ENCODE data around the gene EMCN. TPM values are rescaled to one million over a fixed set of nuclear protein-coding genes. Genes with fewer than 3 reads are reported as not detected.

EMCN gene
- total and polyA plus RNA-seq, 2 donors (not counting 1 experiment from before 2014, with no cell fraction given) = not detected

- H3K4me3 Mint-ChIP-seq = no peak overlapping the region
- H3K4me1 ChIP-seq (ENCODE audit: control insufficient read depth in 2 of 2, insufficient read depth in 2 of 2, low read length in 2 of 2) = no peaks in the 10 kb centered on the region
- H3K27ac Mint-ChIP-seq = no peak overlapping the region
- H3K79me2 ChIP-seq (ENCODE audit: control insufficient read depth, insufficient read depth, low read length) = no peaks in the 10 kb centered on the region
- H3K9me3 ChIP-seq (ENCODE audit: control extremely low read depth in 1 of 3, control insufficient read depth in 2 of 3, insufficient read depth in 1 of 3, low read length in 2 of 3) = no peaks in the 10 kb centered on the region
- CTCF ChIA-PET = no interaction called here
- no CpG with 5 or more reads among the region's 2 CpGs for WGBS (ENCODE audit: insufficient coverage)
- POLR2A ChIA-PET = no interaction called here
- no peak for TF ChIP-seq EZH2 (IDR thresholded peaks at IDR 0.05; ENCODE audit: borderline replicate concordance, insufficient read depth, low read depth, low read length, poor library complexity, severe bottlenecking)
- TF ChIP-seq CTCF (IDR thresholded peaks at IDR 0.05) = no peak
- H3K4me2 ChIP-seq (replicated peaks; ENCODE audit: low read depth, low read length, poor library complexity, severe bottlenecking) = no peak overlapping the region
- H3K4me1 Mint-ChIP-seq = no peaks in the 10 kb centered on the region
- no peak overlapping the region for H3K4me3 ChIP-seq (ENCODE audit: control extremely low read depth in 1 of 5, extremely low read depth in 1 of 5, insufficient read depth in 1 of 5, low read depth in 2 of 5, low read length in 4 of 5)
- H3K27me3 ChIP-seq (replicated peaks in 1 of 4; ENCODE audit: control extremely low read depth in 1 of 4, control insufficient read depth in 3 of 4, insufficient read depth in 4 of 4, low read length in 3 of 4) = no peaks in the 10 kb centered on the region
- intact Hi-C loops (cut with micrococcal nuclease) = no loop called here
- no peaks in the 10 kb centered on the region for H3K9me3 Mint-ChIP-seq (ENCODE audit: insufficient read depth)
- ATAC-seq (ENCODE audit: low read depth) (no peak), DNase-seq (no peak)
- no peak overlapping the region for H2AFZ ChIP-seq (ENCODE audit: insufficient read depth, low read depth, low read length, poor library complexity, severe bottlenecking)
- no peak overlapping the region for H3K27ac ChIP-seq (ENCODE audit: low read length in 2 of 2)
- H4K20me1 ChIP-seq (ENCODE audit: control insufficient read depth, insufficient read depth, low read length, poor library complexity, severe bottlenecking) = no peaks in the 10 kb centered on the region
- H3K27me3 Mint-ChIP-seq = peaks cover 6% of the 10 kb centered on the region
- no peak overlapping the region for H3K9ac ChIP-seq (ENCODE audit: low read length)
- H3K36me3 ChIP-seq (replicated peaks in 1 of 2; ENCODE audit: control extremely low read depth in 1 of 2, control insufficient read depth in 1 of 2, extremely low read depth in 1 of 2, insufficient read depth in 2 of 2, low read length in 1 of 2) = no peaks in the 10 kb centered on the region
Measured at GRCh38 chr4:100369871-100370270, 148.0 kb downstream of the EMCN start.

- H3K4me1 ChIP-seq (ENCODE audit: control insufficient read depth in 2 of 2, insufficient read depth in 2 of 2, low read length in 2 of 2) = no peaks in the 10 kb centered on the region
- no peaks in the 10 kb centered on the region for H3K36me3 ChIP-seq (replicated peaks in 1 of 2; ENCODE audit: control extremely low read depth in 1 of 2, control insufficient read depth in 1 of 2, extremely low read depth in 1 of 2, insufficient read depth in 2 of 2, low read length in 1 of 2)
- ChIA-PET POLR2A (no interaction called here), CTCF (no interaction called here)
- H3K27me3 Mint-ChIP-seq = peaks cover 7% of the 10 kb centered on the region
- no peaks in the 10 kb centered on the region for H3K79me2 ChIP-seq (ENCODE audit: control insufficient read depth, insufficient read depth, low read length)
- H3K27me3 ChIP-seq (replicated peaks in 1 of 4; ENCODE audit: control extremely low read depth in 1 of 4, control insufficient read depth in 3 of 4, insufficient read depth in 4 of 4, low read length in 3 of 4) = no peaks in the 10 kb centered on the region
- H2AFZ ChIP-seq (ENCODE audit: insufficient read depth, low read depth, low read length, poor library complexity, severe bottlenecking) = no peak overlapping the region
- no peak overlapping the region for H3K4me3 ChIP-seq (ENCODE audit: control extremely low read depth in 1 of 5, extremely low read depth in 1 of 5, insufficient read depth in 1 of 5, low read depth in 2 of 5, low read length in 4 of 5)
- DNase-seq (no peak), ATAC-seq (ENCODE audit: low read depth) (no peak)
- H3K4me2 ChIP-seq (replicated peaks; ENCODE audit: low read depth, low read length, poor library complexity, severe bottlenecking) = no peak overlapping the region
- no peak overlapping the region for H3K9ac ChIP-seq (ENCODE audit: low read length)
- H3K9me3 ChIP-seq (ENCODE audit: control extremely low read depth in 1 of 3, control insufficient read depth in 2 of 3, insufficient read depth in 1 of 3, low read length in 2 of 3) = no peaks in the 10 kb centered on the region
- no peaks in the 10 kb centered on the region for H3K9me3 Mint-ChIP-seq (ENCODE audit: insufficient read depth)
- H3K27ac ChIP-seq (ENCODE audit: low read length in 2 of 2) = no peak overlapping the region
- TF ChIP-seq CTCF (IDR thresholded peaks at IDR 0.05) = no peak
- no peak for TF ChIP-seq EZH2 (IDR thresholded peaks at IDR 0.05; ENCODE audit: borderline replicate concordance, insufficient read depth, low read depth, low read length, poor library complexity, severe bottlenecking)
- H3K4me3 Mint-ChIP-seq = no peak overlapping the region
- intact Hi-C loops (cut with micrococcal nuclease) = no loop called here
- WGBS (ENCODE audit: insufficient coverage) = 100% methylated on average over 1 of the region's 1 CpG
- no peaks in the 10 kb centered on the region for H3K4me1 Mint-ChIP-seq
- H3K27ac Mint-ChIP-seq = no peak overlapping the region
- no peaks in the 10 kb centered on the region for H4K20me1 ChIP-seq (ENCODE audit: control insufficient read depth, insufficient read depth, low read length, poor library complexity, severe bottlenecking)
Measured at GRCh38 chr4:100367451-100367850, 150.4 kb downstream of the EMCN start.
